Mucosa of descending colon (tissue), 3 donors: Measurements from ENCODE around the gene DLG2. TPM values are rescaled to one million over a fixed set of nuclear protein-coding genes. Genes with fewer than 3 reads are reported as not detected.

ENCODE experiments used
- ATAC-seq: fragments of 200-7000 bp; cut with Tn5 transposase; one replicate; pipeline ENCODE4 v1.9.1; 2020; ENCODE audit warnings: mild to moderate bottlenecking, moderate library complexity
- DNase-seq, 3 donors: peaks; one replicate each; pipeline ENCODE4 v3.0.0-alpha.2; 2020
- H3K36me3 ChIP-seq: fragments of 200-600 bp; one replicate; pipeline ENCODE4 v1.8.0; 2021; ENCODE audit warnings: low read depth, mild to moderate bottlenecking
- H3K4me1 ChIP-seq: fragments of 200-600 bp; one replicate; pipeline ENCODE4 v1.8.0; 2021; ENCODE audit warnings: low read depth, mild to moderate bottlenecking
- H3K4me3 ChIP-seq: fragments of 200-600 bp; one replicate; pipeline ENCODE4 v1.8.0; 2021; ENCODE audit warnings: mild to moderate bottlenecking
- H3K9me3 ChIP-seq: fragments of 200-600 bp; one replicate; pipeline ENCODE4 v1.8.0; 2021; ENCODE audit warnings: mild to moderate bottlenecking
- intact Hi-C, 2 donors: fragments of 100-400 bp; cut with DNase I in 1 of 2; cut with micrococcal nuclease in 1 of 2; formaldehyde crosslinking; loops; one replicate each; pipeline versions ENCODE4 v1.11.0 to v1.11.1; 2022; cut with DNase I, micrococcal nuclease
- total RNA-seq, 3 donors: library from RNA; stranded (reverse); fragmentation: NEBNext Ultra II Directional in 2 of 3; extraction: Animal tissue kit (Norgen Biotek cat#: 25700) in 2 of 3; gene quantifications; one replicate each; pipeline versions ENCODE4 v1.2.1 to v1.2.4, GENCODE V29; 2021 to 2023
- TF ChIP-seq, protein P1 (sequence below): fragments of 200-600 bp; IDR thresholded peaks from one replicate; pipeline ENCODE4 v1.8.0; 2022; ENCODE audit warnings: antibody characterized with exemption, mild to moderate bottlenecking
- donor health status: DM: no; HTN: no; CAD: no; lungs with moderate emphysema.
- donor health status: DM: no; HTN: no; CAD: no.
- donor health status: DM: no; HTN: yes; CAD: no.

The DLG2 gene
- total RNA-seq, 3 donors from 2014 or later: 2.1 to 11.1 (median 2.4) TPM

GRCh38 chr11:84300092-84300491 lies 1327.1 kb downstream of the DLG2 start:
- TF ChIP-seq, protein P1, sequence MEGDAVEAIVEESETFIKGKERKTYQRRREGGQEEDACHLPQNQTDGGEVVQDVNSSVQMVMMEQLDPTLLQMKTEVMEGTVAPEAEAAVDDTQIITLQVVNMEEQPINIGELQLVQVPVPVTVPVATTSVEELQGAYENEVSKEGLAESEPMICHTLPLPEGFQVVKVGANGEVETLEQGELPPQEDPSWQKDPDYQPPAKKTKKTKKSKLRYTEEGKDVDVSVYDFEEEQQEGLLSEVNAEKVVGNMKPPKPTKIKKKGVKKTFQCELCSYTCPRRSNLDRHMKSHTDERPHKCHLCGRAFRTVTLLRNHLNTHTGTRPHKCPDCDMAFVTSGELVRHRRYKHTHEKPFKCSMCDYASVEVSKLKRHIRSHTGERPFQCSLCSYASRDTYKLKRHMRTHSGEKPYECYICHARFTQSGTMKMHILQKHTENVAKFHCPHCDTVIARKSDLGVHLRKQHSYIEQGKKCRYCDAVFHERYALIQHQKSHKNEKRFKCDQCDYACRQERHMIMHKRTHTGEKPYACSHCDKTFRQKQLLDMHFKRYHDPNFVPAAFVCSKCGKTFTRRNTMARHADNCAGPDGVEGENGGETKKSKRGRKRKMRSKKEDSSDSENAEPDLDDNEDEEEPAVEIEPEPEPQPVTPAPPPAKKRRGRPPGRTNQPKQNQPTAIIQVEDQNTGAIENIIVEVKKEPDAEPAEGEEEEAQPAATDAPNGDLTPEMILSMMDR: no peak
- H3K4me3 ChIP-seq: no peak overlapping the region
- H3K4me1 ChIP-seq: no peaks in the 10 kb centered on the region
- ATAC-seq (no peak), DNase-seq (no peak)
- H3K36me3 ChIP-seq: no peaks in the 10 kb centered on the region
- H3K9me3 ChIP-seq: no peaks in the 10 kb centered on the region
- intact Hi-C loops: no loop called here

DNA sequence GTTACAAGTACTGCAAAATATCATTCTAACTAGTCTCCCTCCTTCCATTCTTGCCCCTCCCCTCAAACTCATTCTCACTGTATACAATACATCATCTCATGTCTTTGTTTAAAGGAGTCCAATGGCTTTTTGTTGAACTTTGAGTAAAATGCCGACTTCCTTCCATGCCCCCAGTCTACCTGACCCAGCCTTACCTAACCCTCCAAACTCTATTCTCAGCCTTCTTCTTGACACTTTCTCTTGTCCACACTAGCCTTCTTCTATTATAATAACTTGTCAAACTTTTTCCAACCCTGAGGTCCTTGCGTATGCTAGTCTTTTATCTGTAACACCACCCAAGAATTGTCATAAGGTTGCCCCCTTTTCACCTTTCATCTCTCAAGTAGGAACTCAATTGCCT lies 1329.6 kb downstream of the DLG2 start:
- intact Hi-C loops: no loop called here
- Histone ChIP-seq H3K9me3 (no peaks in the 10 kb centered on the region), H3K36me3 (no peaks in the 10 kb centered on the region), H3K4me3 (no peak overlapping the region), H3K4me1 (no peaks in the 10 kb centered on the region)
- DNase-seq (no peak), ATAC-seq (no peak)
- TF ChIP-seq, protein P1: no peak

DNA sequence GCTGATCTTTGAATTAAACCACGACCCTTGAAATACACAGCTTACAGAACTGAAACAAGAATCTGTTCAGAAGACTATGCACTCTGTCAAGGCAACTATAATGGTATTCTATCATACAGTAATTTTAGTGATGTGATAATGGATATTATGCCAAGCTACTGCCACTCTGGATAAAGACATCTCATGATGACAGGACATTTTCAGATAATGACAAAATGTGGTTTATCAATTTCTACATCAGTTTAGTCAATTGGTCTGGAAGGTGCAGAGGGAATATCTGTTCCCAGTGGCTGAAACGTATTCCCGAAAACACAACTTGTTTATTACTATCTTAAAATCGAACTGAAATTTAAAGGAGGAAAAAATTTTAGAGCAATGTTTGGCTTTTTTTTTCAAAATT lies 1331.3 kb downstream of the DLG2 start:
- TF ChIP-seq, protein P1: no peak
- intact Hi-C loops: no loop called here
- no peak for ATAC-seq
- Histone ChIP-seq H3K36me3 (no peaks in the 10 kb centered on the region), H3K9me3 (no peaks in the 10 kb centered on the region), H3K4me3 (no peak overlapping the region), H3K4me1 (no peaks in the 10 kb centered on the region)
- no peak for DNase-seq

- no peaks in the 10 kb centered on the region for H3K36me3 ChIP-seq
- TF ChIP-seq, protein P1: no peak
- no peaks in the 10 kb centered on the region for H3K9me3 ChIP-seq
- no peak overlapping the region for H3K4me3 ChIP-seq
- DNase-seq (no peak), ATAC-seq (no peak)
- no peaks in the 10 kb centered on the region for H3K4me1 ChIP-seq
- intact Hi-C loops: no loop called here
Observed at GRCh38 chr11:84292955-84293354, 1334.2 kb downstream of the DLG2 start.

GRCh38 chr11:84292006-84292405 lies 1335.1 kb downstream of the DLG2 start:
- ATAC-seq (no peak), DNase-seq (no peak)
- H3K4me3 ChIP-seq: no peak overlapping the region
- no peaks in the 10 kb centered on the region for H3K4me1 ChIP-seq
- intact Hi-C loops: no loop called here
- H3K9me3 ChIP-seq: no peaks in the 10 kb centered on the region
- TF ChIP-seq, protein P1: no peak
- H3K36me3 ChIP-seq: no peaks in the 10 kb centered on the region

- DNase-seq: no peak
- intact Hi-C loops: no loop called here
- no peaks in the 10 kb centered on the region for H3K9me3 ChIP-seq
- no peaks in the 10 kb centered on the region for H3K36me3 ChIP-seq
- no peak for ATAC-seq
- TF ChIP-seq, protein P1: no peak
- no peak overlapping the region for H3K4me3 ChIP-seq
- no peaks in the 10 kb centered on the region for H3K4me1 ChIP-seq
Observed at GRCh38 chr11:84290647-84291046, 1336.5 kb downstream of the DLG2 start.
